LNCaP clone FGC (cell line): ENCODE measurements around the gene TMEM59.
A peak's percentile ranks its signal among the peaks of the same experiment; 100 is the strongest.

ENCODE experiments used
- DNase-seq: peaks from one replicate; pipeline ENCODE4 v3.0.0-alpha.2; 2011; ENCODE audit warnings: low read depth
- H3K4me3 ChIP-seq: 2 replicates; pipeline ENCODE4 v1.5.1; 2011; ENCODE audit warnings: mild to moderate bottlenecking, low read depth, low read length, control low read depth
- CTCF ChIP-seq: IDR thresholded peaks from 2 replicates; pipeline ENCODE4 v1.5.1; 2012; ENCODE audit warnings: mild to moderate bottlenecking; ENCODE audit not compliant: control insufficient read depth, insufficient read depth; ENCODE audit errors: extremely low read depth

TMEM59 gene

GRCh38 chr1:54094001-54094729 lies 41.2 kb upstream of the TMEM59 start:
- H3K4me3 ChIP-seq = no peak overlapping the region
- TF ChIP-seq CTCF = no peak
- no peak for DNase-seq

- no peak for TF ChIP-seq CTCF
- H3K4me3 ChIP-seq = no peak overlapping the region
- no peak for DNase-seq
Measured at GRCh38 chr1:54091666-54092065, 38.7 kb upstream of the TMEM59 start.

GRCh38 chr1:54088385-54088784 lies 35.4 kb upstream of the TMEM59 start:
- TF ChIP-seq CTCF = no peak
- no peak for DNase-seq
- no peak overlapping the region for H3K4me3 ChIP-seq

- DNase-seq = no peak
- TF ChIP-seq CTCF = no peak
- H3K4me3 ChIP-seq = no peak overlapping the region
Measured at GRCh38 chr1:54086754-54087153, 33.8 kb upstream of the TMEM59 start.

- no peak overlapping the region for H3K4me3 ChIP-seq
- no peak for TF ChIP-seq CTCF
- no peak for DNase-seq
Measured at GRCh38 chr1:54084794-54085193, 31.8 kb upstream of the TMEM59 start.

- TF ChIP-seq CTCF = peak; percentile 80
- no peak overlapping the region for H3K4me3 ChIP-seq
- DNase-seq = peak; percentile 77
Measured at GRCh38 chr1:54081306-54082270, 28.6 kb upstream of the TMEM59 start.

- no peak overlapping the region for H3K4me3 ChIP-seq
- TF ChIP-seq CTCF = no peak
- no peak for DNase-seq
Measured at GRCh38 chr1:54080598-54081049, 27.6 kb upstream of the TMEM59 start.
